Measurements from ENCODE around the gene BNC1. TPM values are rescaled to one million over a fixed set of nuclear protein-coding genes. Genes with fewer than 3 reads are reported as not detected.

Gene BNC1
- total RNA-seq, 1 donor from 2014 or later: 13.7 TPM

- no peak overlapping the region for H3K4me3 Mint-ChIP-seq (ENCODE audit: unreplicated experiment)
- peak overlapping the region; percentile 83 for H3K27ac ChIP-seq (ENCODE audit: low read depth, low read length)
- H3K27ac Mint-ChIP-seq (ENCODE audit: unreplicated experiment): no peak overlapping the region
Observed at GRCh38 chr15:83207009-83207659, 77.3 kb downstream of the BNC1 start.

DNA sequence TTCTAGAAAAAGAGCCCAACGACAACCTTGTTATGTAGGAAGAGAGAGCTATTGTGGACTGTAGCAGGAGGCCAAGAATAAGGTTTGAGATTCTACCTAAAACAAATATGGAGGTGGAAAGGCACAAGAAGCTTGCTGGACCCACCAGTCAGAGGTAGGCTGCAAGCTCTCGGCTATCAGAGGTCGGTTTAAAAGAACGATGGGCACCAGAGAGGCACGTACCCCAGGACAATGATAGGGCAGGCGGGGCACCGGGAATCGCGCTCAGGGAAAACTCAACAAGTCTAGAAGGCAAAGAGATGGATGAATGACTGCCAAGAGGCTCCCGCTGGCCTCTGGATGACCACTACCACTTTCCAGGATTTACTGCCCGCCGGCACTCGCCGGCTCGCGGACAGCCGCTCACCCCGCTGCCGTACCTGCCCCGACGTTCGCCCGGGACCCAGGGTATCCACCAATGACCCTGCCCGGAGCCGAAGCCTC, 77.9 kb downstream of the BNC1 start:
- TF ChIP-seq EZH2 (IDR thresholded peaks at IDR 0.05; ENCODE audit: insufficient read depth, low read length): no peak
- TF ChIP-seq, protein P1, sequence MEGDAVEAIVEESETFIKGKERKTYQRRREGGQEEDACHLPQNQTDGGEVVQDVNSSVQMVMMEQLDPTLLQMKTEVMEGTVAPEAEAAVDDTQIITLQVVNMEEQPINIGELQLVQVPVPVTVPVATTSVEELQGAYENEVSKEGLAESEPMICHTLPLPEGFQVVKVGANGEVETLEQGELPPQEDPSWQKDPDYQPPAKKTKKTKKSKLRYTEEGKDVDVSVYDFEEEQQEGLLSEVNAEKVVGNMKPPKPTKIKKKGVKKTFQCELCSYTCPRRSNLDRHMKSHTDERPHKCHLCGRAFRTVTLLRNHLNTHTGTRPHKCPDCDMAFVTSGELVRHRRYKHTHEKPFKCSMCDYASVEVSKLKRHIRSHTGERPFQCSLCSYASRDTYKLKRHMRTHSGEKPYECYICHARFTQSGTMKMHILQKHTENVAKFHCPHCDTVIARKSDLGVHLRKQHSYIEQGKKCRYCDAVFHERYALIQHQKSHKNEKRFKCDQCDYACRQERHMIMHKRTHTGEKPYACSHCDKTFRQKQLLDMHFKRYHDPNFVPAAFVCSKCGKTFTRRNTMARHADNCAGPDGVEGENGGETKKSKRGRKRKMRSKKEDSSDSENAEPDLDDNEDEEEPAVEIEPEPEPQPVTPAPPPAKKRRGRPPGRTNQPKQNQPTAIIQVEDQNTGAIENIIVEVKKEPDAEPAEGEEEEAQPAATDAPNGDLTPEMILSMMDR (IDR thresholded peaks at IDR 0.05; ENCODE audit: insufficient read depth, low read depth, low read length): no peak
- Histone ChIP-seq H2AFZ (ENCODE audit: low read depth, low read length) (peak overlapping the region; percentile 62), H3K79me2 (ENCODE audit: insufficient read depth, low read length) (peaks cover 57% of the 10 kb centered on the region), H3K9me3 (ENCODE audit: insufficient read depth, low read depth, low read length) (no peaks in the 10 kb centered on the region), H3K36me3 (ENCODE audit: insufficient read depth, low read length) (no peaks in the 10 kb centered on the region), H4K20me1 (ENCODE audit: insufficient read depth, low read length) (peaks cover 31% of the 10 kb centered on the region), H3K4me3 (ENCODE audit: insufficient read depth, low read depth, low read length) (peak overlapping the region; percentile 80), H3K9ac (ENCODE audit: low read length) (peak overlapping the region; percentile 88), H3K4me1 (ENCODE audit: insufficient read depth, low read length) (peaks cover 12% of the 10 kb centered on the region), H3K27ac (ENCODE audit: low read depth, low read length) (peak overlapping the region; percentile 83), H3K4me2 (ENCODE audit: low read length) (peak overlapping the region; percentile 89), H3K27me3 (ENCODE audit: insufficient read depth, low read length) (no peaks in the 10 kb centered on the region)
- peak overlapping the region; percentile 98 for H3K27ac Mint-ChIP-seq (ENCODE audit: unreplicated experiment)
- no peaks in the 10 kb centered on the region for H3K27me3 Mint-ChIP-seq (ENCODE audit: low read depth, unreplicated experiment)
- peaks cover 2% of the 10 kb centered on the region for H3K9me3 Mint-ChIP-seq (ENCODE audit: unreplicated experiment)
- FAIRE-seq (no peak), DNase-seq (ENCODE audit: low read depth) (no peak)
- peaks cover 3% of the 10 kb centered on the region for H3K36me3 Mint-ChIP-seq (ENCODE audit: low read depth, unreplicated experiment)
- peaks cover 18% of the 10 kb centered on the region for H3K4me1 Mint-ChIP-seq (ENCODE audit: low read depth, unreplicated experiment)
- H3K4me3 Mint-ChIP-seq (ENCODE audit: unreplicated experiment): peak overlapping the region; percentile 98

More at GRCh38 chr15:83207009-83207659, 77.3 kb downstream of the BNC1 start:
- peak overlapping the region; percentile 89 for H3K4me2 ChIP-seq (ENCODE audit: low read length)
- peak overlapping the region; percentile 80 for H3K4me3 ChIP-seq (ENCODE audit: insufficient read depth, low read depth, low read length)
- peak overlapping the region; percentile 88 for H3K9ac ChIP-seq (ENCODE audit: low read length)
- peak overlapping the region; percentile 62 for H2AFZ ChIP-seq (ENCODE audit: low read depth, low read length)
- Mint-ChIP-seq H3K36me3 (ENCODE audit: low read depth, unreplicated experiment) (peaks cover 3% of the 10 kb centered on the region), H3K27me3 (ENCODE audit: low read depth, unreplicated experiment) (no peaks in the 10 kb centered on the region), H3K9me3 (ENCODE audit: unreplicated experiment) (peaks cover 2% of the 10 kb centered on the region), H3K4me1 (ENCODE audit: low read depth, unreplicated experiment) (peaks cover 16% of the 10 kb centered on the region)
- H3K4me1 ChIP-seq (ENCODE audit: insufficient read depth, low read length): peaks cover 12% of the 10 kb centered on the region
- no peak for TF ChIP-seq EZH2 (IDR thresholded peaks at IDR 0.05; ENCODE audit: insufficient read depth, low read length)
- TF ChIP-seq, protein P1 (IDR thresholded peaks at IDR 0.05; ENCODE audit: insufficient read depth, low read depth, low read length): no peak
- H3K79me2 ChIP-seq (ENCODE audit: insufficient read depth, low read length): peaks cover 52% of the 10 kb centered on the region
- H3K27me3 ChIP-seq (ENCODE audit: insufficient read depth, low read length): no peaks in the 10 kb centered on the region
- DNase-seq (ENCODE audit: low read depth) (peak; percentile 17), FAIRE-seq (no peak)
- H3K36me3 ChIP-seq (ENCODE audit: insufficient read depth, low read length): no peaks in the 10 kb centered on the region
- no peaks in the 10 kb centered on the region for H3K9me3 ChIP-seq (ENCODE audit: insufficient read depth, low read depth, low read length)
- H4K20me1 ChIP-seq (ENCODE audit: insufficient read depth, low read length): peaks cover 28% of the 10 kb centered on the region

Other genes starting within 250 kb of the BNC1 start
- gene BTBD1, start 217.4 kb downstream of the BNC1 start, total RNA-seq: 60.3 and 61.1 TPM in 2 replicates
- gene TM6SF1, start 177.0 kb downstream of the BNC1 start, total RNA-seq: 1.0 and 2.1 TPM in 2 replicates
- gene HDGFL3, start 76.8 kb downstream of the BNC1 start, total RNA-seq: 72.9 and 91.9 TPM in 2 replicates
- 2.5 and 2.7 TPM in 2 replicates for gene SH3GL3, start 162.7 kb upstream of the BNC1 start, total RNA-seq

All from astrocyte (in vitro differentiated cells and primary cell).